ENCODE data around the gene FLNB.
"Not testable (repeated sequence)": the region's sequence is repeated elsewhere in the genome, so short reads cannot be mapped to it uniquely, and the experiment has no call there.

Gene FLNB

DNA sequence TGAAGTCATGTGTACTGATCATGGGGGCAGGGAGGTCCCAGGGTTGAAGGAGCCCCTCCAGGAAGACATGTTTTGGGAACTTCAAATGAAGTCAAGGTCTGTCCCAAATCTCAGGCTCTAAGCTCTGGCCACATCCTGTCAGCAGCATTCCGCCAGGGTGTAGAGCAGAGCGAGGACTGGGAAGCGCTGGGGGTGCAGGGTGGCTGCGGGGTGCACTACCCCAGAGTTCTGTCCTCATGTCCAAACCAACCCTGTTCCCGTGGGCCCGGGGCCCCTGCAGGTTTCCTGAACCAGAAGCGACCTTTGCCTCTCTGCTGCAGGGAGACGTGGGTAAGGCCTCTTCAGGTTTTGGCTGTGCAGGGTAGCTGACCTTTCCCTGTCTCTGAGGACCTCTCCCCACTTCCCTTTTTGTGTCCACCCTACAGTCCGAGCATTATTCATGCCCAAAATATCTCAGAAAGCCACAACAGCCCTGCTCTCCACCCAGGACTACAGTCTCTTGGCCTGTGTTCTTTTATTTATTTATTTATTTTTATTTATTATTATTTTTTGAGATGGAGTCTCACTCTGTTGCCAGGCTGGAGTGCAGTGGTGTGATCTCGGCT, 26.6 kb upstream of the FLNB start:
- DNase-seq: peak; percentile 23

DNA sequence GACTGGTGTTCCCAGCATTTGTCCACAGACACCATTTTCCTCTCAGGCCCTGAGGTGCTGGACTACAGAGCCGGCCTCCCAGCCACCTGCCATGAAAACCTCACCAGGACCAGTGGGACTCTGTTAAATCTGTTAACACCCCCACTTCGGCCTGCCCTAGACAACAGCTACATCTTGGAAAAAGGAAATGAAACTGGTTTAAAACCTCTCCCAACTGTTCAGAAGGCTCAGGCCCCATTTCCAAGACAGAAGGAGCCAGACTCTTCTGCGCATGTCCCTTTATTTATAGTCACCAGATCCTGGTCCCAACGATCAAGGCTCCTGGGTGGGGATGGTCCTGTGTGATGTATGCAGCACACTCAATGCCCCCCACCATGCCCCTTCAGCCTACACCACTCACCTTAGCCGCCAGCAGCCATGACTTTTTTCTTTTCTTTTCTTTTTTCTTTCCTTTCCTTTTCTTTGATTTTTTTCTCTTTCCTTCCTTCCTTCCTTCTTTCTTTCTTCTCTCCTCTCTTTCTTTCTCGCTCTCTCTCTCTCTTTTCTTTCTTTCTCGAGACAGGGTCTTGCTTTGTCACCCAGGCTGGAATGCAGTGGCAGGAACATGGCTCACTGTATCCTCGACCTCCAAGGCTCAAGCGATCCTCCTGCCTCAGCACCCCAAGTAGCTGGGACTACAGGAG, 25.5 kb upstream of the FLNB start:
- DNase-seq: peak; percentile 81

DNA sequence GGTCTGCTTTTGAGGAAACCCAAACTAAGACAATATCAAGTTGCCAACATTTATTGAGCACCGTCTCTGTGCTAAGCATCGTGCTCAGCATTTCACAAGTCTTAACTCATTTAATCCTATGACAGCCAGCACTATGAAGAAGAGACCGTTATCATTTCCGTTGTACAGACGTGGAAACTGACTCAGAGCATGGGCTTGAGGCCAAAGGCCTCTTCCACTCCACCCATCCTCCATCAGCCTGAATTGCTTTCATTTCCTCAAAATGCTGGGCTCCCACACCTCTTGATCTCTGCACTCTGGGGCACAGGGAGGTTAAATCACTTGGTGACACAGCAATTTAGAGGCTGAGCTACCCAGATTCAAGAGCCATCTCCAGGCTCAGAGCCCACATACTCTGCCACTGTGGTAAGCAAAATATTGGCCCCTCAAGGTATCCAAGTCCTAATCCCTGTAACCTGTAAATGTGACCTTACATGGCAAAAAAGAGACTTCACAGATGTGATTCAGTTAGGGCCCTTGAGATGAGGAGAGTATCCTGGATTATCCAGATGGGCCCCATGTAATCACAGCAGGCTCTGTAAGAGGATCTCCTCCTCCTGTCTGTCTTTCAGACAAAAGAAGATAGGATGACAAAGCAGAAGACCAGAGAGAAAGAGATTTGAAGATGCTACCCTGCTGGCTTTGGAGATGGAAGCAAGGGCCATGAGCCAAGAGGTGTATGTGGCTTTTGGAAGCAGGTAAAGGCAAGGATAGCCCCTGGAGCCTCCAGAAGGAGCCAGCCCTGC, 24.3 kb upstream of the FLNB start:
- DNase-seq: peak; percentile 99

- DNase-seq: peak; percentile 44
These were observed 22.8 kb upstream of the FLNB start for GRCh38 chr3:57985176-57985983.

- DNase-seq: no peak
These were observed 22.3 kb upstream of the FLNB start for GRCh38 chr3:57985984-57986246.

- DNase-seq: no peak
These were observed 22.0 kb upstream of the FLNB start for GRCh38 chr3:57986261-57986660.

- not testable (repeated sequence) for DNase-seq
These were observed 19.0 kb upstream of the FLNB start for GRCh38 chr3:57989198-57989597.

DNA sequence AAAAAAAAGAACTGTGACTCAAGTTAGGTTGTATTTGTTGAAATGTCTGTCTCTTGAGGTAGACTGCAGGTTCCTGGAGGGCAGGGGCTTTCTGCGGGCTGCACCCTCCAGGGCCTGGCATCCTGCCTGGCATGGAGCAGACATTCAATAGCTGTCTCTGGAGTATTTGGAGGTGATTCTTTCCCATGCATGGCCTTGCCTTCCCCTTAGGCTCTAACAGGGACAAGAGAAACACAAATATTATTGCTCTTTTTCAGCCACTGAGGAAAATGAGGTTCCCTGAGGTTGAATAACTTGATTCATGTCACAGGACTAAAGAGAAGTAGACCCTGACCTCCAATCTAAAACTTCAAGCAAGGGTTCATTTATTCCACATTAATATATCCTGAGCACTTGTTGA, 18.6 kb upstream of the FLNB start:
- no peak for DNase-seq

GRCh38 chr3:57992452-57993213, 15.6 kb upstream of the FLNB start:
- no peak for DNase-seq

DNA sequence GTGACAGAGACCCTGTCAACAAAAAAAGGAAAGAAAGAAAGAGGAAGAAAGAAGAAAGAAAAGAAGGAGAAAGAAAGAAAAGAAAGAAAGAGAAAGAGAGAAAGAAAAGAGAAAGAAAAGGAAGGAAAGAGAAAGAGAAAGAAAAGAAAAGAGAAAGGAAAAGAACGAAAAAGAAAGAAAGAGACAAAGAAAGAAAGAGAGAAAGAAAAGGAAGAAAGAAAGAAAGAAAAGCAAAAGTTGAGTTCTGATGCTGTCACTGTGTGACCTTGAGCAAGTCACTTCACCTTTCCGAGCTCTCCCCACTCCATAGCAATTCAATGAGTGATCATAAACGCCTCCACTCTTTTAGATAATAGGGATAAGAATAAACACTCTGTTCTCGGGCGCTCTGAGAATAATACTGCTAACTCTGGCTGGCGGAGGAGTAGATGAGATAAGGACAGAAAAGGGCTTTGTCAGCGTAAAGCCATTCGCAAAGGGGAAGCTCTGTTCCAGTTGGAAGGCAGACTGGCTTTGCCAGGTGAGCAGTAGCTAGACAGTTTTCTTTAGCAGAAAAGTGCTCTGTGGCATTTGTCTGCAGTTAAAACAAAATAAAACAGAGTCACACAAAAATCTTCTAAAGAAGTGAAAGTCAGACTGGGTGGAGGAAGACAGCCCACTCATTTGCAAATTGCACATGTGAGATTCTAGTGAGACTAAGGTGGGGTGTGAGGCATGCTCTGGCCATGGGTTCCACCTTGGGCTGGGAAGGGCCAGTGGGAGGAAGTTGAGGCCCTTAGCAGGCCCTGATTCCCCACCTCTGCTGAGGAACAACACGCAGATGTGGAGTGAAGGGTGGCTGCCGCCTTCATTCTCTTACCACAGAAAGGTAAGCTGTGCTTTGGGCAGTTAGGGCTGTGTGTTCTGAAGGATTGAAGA, 9.6 kb upstream of the FLNB start:
- DNase-seq: peak; percentile 55

GRCh38 chr3:57999417-58000115, 8.7 kb upstream of the FLNB start:
- DNase-seq: no peak

DNA sequence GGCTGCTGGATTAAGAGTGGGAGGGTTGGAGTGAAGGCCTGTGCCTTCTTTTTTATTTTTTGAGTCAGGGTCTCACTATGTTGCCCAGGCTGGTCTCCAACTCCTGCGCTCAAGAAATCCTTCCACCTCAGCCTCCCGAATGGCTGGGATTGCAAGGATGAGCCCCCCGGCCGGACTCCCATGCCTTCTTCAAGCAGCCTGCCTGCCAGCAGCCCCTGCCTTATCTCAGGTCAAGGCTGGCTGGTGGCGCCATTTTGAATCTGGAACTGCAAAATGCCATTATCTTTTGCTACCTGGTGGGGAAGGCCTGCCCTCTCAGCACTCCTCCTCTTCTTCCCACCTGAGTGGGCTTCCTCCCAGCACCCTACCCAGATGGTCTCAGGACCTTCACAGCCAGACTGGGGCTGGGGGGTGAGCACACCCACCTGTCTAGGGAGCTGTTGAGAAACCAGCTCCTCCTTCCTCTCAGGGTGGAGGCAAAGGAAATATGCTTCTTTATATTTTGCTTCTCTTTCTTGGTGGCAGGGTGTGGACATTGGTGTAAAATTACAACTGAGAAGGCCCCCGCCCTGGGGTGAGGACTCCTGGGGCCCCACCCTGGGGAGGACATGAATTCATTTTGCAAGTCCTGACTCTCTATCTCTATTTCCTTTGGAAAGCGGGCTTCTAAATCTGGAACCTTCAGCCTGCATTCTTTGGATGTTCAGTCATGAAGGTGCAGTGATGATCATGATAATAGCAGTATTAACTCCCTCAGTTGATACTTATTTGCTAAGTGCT, 7.7 kb upstream of the FLNB start:
- no peak for DNase-seq

DNA sequence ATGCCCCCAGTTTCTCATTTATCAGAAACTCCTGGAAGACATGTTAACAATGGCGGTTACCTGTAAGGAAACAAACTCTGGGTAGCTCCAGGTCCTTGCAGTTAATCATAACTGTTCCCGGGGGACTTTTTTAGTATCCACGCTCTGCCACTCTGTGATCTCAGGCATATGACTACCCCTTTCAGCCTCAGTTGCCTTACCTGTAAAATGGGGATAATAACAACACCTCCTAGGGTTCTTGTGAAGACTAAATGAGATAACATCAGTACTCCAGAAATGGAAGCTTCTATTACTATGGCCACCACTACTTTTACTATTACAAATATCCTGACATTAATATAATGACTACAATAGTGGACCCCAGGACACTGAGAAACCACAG, 7.1 kb upstream of the FLNB start:
- no peak for DNase-seq

GRCh38 chr3:58001979-58002378, 6.2 kb upstream of the FLNB start:
- no peak for DNase-seq

- no peak for DNase-seq
These were observed 5.1 kb upstream of the FLNB start for GRCh38 chr3:58003093-58003492.

DNA sequence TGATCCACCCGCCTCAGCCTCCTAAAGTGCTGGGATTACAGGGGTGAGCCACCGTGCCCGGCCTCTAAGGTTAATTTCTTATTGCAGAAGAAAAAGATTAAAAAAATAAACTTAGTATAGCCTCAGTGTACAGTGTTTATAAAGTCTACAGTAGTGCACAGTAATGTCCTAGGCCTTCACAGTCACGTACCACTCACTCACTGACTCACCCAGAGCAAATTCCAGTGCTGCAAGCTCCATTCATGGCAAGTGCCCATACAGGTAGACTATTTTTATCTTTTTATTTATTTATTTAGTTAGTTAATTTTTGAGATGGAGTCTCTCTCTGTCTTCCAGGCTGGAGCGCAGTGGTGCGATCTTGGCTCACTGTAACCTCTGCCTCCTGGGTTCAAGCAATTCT, 3.2 kb upstream of the FLNB start:
- DNase-seq: no peak

DNA sequence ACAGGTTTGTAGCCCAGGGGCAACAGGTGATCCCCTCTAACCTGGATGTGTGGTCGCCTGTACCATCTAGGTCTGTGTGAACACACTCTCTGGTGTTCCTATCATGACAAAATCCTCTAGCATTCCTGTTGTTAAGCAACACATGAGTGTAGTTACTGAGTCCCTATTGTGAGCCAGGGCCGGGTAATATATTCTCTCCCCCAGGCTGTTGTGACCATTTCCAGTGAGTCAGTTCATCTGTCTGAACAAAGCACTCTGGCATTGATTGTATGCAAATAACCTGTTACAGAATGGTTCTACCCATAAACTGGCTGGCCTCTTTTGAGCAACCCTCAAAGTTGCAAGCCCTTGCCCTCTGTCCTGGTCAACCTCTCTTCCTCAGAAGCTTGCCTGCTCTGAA, 2.6 kb upstream of the FLNB start:
- DNase-seq: peak; percentile 32

GRCh38 chr3:58006661-58007060, 1.6 kb upstream of the FLNB start:
- DNase-seq: no peak

DNA sequence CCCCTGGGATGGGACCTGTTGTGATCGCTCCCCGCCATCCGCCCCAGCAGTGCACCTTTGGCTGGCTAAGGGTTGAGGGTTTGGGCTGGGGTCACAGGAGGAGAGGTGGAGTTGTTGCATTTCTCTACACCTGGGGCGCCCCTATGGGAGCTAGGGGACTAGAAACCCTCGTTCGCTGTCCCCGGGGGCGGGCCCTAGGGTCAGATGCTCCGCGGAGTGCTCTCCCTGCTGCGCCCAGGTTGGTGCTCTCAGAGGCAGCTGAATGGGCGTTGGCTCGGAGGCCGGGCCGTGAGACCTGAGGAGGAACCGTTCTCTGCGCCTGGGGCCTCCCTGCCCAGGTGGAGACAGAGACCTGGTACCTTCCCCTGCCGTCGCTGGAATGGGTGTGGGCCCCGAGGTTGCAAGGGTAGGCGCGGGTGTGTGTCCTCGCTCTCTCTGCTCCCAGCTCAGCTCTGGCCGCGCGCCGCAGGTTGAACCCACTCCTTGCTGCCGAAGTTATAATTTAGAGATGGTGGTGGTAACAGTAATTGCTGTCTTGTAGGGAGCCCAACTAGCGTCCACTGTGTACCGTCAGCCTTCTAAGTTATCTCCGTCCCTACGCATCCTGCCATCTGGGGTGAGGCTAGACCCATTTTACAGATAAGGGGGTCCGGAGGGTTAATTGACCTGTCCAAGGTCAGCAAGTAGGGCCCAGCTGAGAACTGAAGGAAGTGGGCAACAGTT, 965 bp downstream of the FLNB start:
- no peak for DNase-seq
